ENCODE data around the gene KCNMA1. TPM values are rescaled to one million over a fixed set of nuclear protein-coding genes. Genes with fewer than 3 reads are reported as not detected.

Gene KCNMA1
- total RNA-seq, 4 donors from 2014 or later, result 66.8 to 96.5 (median 78.9) TPM

GRCh38 chr10:77613476-77614130 lies 24.0 kb downstream of the KCNMA1 start:
- ATAC-seq, result no peak
- intact Hi-C loops (cut with DNase I; ENCODE audit: low total_unique reads), result no loop called here
- in situ Hi-C loops (cut with MboI; ENCODE audit: low sequenced_read_pairs in 4 of 4), result no loop called here
- peaks cover 19 to 42% of the 10 kb centered on the region in 2 donors for H3K4me1 ChIP-seq
- no peak for TF ChIP-seq CTCF (IDR thresholded peaks at IDR 0.05 in 4 of 5, conservative IDR thresholded peaks at IDR 0.05 in 1 of 5)
- no peak for TF ChIP-seq POLR2A (IDR thresholded peaks at IDR 0.05)
- H3K9me3 ChIP-seq, result no peaks in the 10 kb centered on the region
- H3K4me3 ChIP-seq, result no peak overlapping the region
- no peak for DNase-seq
- H3K27ac ChIP-seq, result no peak overlapping the region
- no peaks in the 10 kb centered on the region for H3K36me3 ChIP-seq
- no peaks in the 10 kb centered on the region for H3K27me3 ChIP-seq

- no peaks in the 10 kb centered on the region for H3K36me3 ChIP-seq
- intact Hi-C loops (cut with DNase I; ENCODE audit: low total_unique reads), result no loop called here
- H3K27ac ChIP-seq, result no peak overlapping the region
- H3K27me3 ChIP-seq, result no peaks in the 10 kb centered on the region
- in situ Hi-C loops (cut with MboI; ENCODE audit: low sequenced_read_pairs in 4 of 4), result no loop called here
- no peak for TF ChIP-seq CTCF (IDR thresholded peaks at IDR 0.05 in 4 of 5, conservative IDR thresholded peaks at IDR 0.05 in 1 of 5)
- TF ChIP-seq POLR2A (IDR thresholded peaks at IDR 0.05), result no peak
- H3K4me3 ChIP-seq, result no peak overlapping the region
- DNase-seq (no peak), ATAC-seq (no peak)
- peaks cover 19 to 48% of the 10 kb centered on the region in 2 donors for H3K4me1 ChIP-seq
- H3K9me3 ChIP-seq, result no peaks in the 10 kb centered on the region
Measured at GRCh38 chr10:77611670-77612069, 25.9 kb downstream of the KCNMA1 start.

- no peaks in the 10 kb centered on the region for H3K36me3 ChIP-seq
- TF ChIP-seq POLR2A (IDR thresholded peaks at IDR 0.05) (no peak), CTCF (IDR thresholded peaks at IDR 0.05 in 4 of 5, conservative IDR thresholded peaks at IDR 0.05 in 1 of 5) (no peak)
- peaks cover 19 to 48% of the 10 kb centered on the region in 2 donors for H3K4me1 ChIP-seq
- DNase-seq (no peak), ATAC-seq (no peak)
- H3K27me3 ChIP-seq, result no peaks in the 10 kb centered on the region
- no peaks in the 10 kb centered on the region for H3K9me3 ChIP-seq
- no peak overlapping the region for H3K4me3 ChIP-seq
- intact Hi-C loops (cut with DNase I; ENCODE audit: low total_unique reads), result no loop called here
- no peak overlapping the region for H3K27ac ChIP-seq
- in situ Hi-C loops (cut with MboI; ENCODE audit: low sequenced_read_pairs in 4 of 4), result no loop called here
Measured at GRCh38 chr10:77611221-77611620, 26.4 kb downstream of the KCNMA1 start.

GRCh38 chr10:77609781-77610272 lies 27.8 kb downstream of the KCNMA1 start:
- Histone ChIP-seq H3K27ac (peak overlapping the region; percentile 43 to 72 (median 62)), H3K9me3 (no peaks in the 10 kb centered on the region), H3K36me3 (no peaks in the 10 kb centered on the region), H3K27me3 (no peaks in the 10 kb centered on the region), H3K4me1 (peaks cover 19 to 47% of the 10 kb centered on the region in 2 donors), H3K4me3 (no peak overlapping the region)
- DNase-seq (no peak), ATAC-seq (peak; percentile 65 to 79)
- in situ Hi-C loops (cut with MboI; ENCODE audit: low sequenced_read_pairs in 4 of 4) (no loop called here), intact Hi-C loops (cut with DNase I; ENCODE audit: low total_unique reads) (no loop called here)
- TF ChIP-seq POLR2A (IDR thresholded peaks at IDR 0.05) (no peak), CTCF (IDR thresholded peaks at IDR 0.05 in 4 of 5, conservative IDR thresholded peaks at IDR 0.05 in 1 of 5) (no peak)
